H4 (cell line): ENCODE measurements around the gene MYL6B. TPM values are rescaled to one million over a fixed set of nuclear protein-coding genes. Genes with fewer than 3 reads are reported as not detected.

Experiments used
- total RNA-seq: library from RNA; depleted of rRNA; stranded (reverse); fragments of >200 nt; shearing (Covaris generic); gene quantifications from 2 replicates; pipeline ENCODE4 v1.2.3, GENCODE V29; 2014; rRNA removed

MYL6B gene
- total RNA-seq, 1 experiment from 2014 or later, result 88.0 TPM

Other genes with a start within 250 kb of the MYL6B start
- 36.1 and 47.4 TPM in 2 replicates for gene PYM1, start 224.7 kb upstream of the MYL6B start, total RNA-seq
- 5.5 and 11.1 TPM in 2 replicates for gene DGKA, start 221.4 kb upstream of the MYL6B start, total RNA-seq
- 0.43 and 0.87 TPM in 2 replicates for gene PMEL, start 186.5 kb upstream of the MYL6B start, total RNA-seq
- gene CDK2, start 185.8 kb upstream of the MYL6B start, total RNA-seq, result 66.3 and 67.3 TPM in 2 replicates
- gene RAB5B, start 178.5 kb upstream of the MYL6B start, total RNA-seq, result 46.9 and 47.7 TPM in 2 replicates
- 16.7 and 25.9 TPM in 2 replicates for gene SUOX, start 155.3 kb upstream of the MYL6B start, total RNA-seq
- 0.39 and 0.89 TPM in 2 replicates for gene IKZF4, start 131.5 kb upstream of the MYL6B start, total RNA-seq
- gene RPS26, start 110.7 kb upstream of the MYL6B start, total RNA-seq, result 1,414 and 1,870 TPM in 2 replicates
- 0.31 and 0.45 TPM in 2 replicates for gene ERBB3, start 72.4 kb upstream of the MYL6B start, total RNA-seq
- gene PA2G4, start 48.0 kb upstream of the MYL6B start, total RNA-seq, result 203 and 227 TPM in 2 replicates
- gene RPL41, start 36.0 kb upstream of the MYL6B start, total RNA-seq, result 3,847 and 4,326 TPM in 2 replicates
- gene ZC3H10, start 34.3 kb upstream of the MYL6B start, total RNA-seq, result 1.9 and 2.4 TPM in 2 replicates
- gene ESYT1, start 24.3 kb upstream of the MYL6B start, total RNA-seq, result 62.9 and 80.8 TPM in 2 replicates
- gene MYL6, start 5.8 kb downstream of the MYL6B start, total RNA-seq, result 2,426 and 2,616 TPM in 2 replicates
- gene SMARCC2, start 36.9 kb downstream of the MYL6B start, total RNA-seq, result 19.6 and 22.9 TPM in 2 replicates
- 55.1 and 62.8 TPM in 2 replicates for gene RNF41, start 69.3 kb downstream of the MYL6B start, total RNA-seq
- 65.8 and 87.5 TPM in 2 replicates for gene NABP2, start 71.8 kb downstream of the MYL6B start, total RNA-seq
- gene SLC39A5, start 77.5 kb downstream of the MYL6B start, total RNA-seq, result not detected in 2 replicates
- 13.4 and 15.4 TPM in 2 replicates for gene ANKRD52, start 105.8 kb downstream of the MYL6B start, total RNA-seq
- gene COQ10A, start 114.4 kb downstream of the MYL6B start, total RNA-seq, result 4.5 and 8.1 TPM in 2 replicates
- gene CS, start 147.7 kb downstream of the MYL6B start, total RNA-seq, result 122 and 155 TPM in 2 replicates
- 142 and 167 TPM in 2 replicates for gene CNPY2, start 163.4 kb downstream of the MYL6B start, total RNA-seq
- gene PAN2, start 181.4 kb downstream of the MYL6B start, total RNA-seq, result 11.8 and 16.4 TPM in 2 replicates
- 0.23 TPM in 1 of 2 replicates, not detected in the other for gene IL23A, start 186.3 kb downstream of the MYL6B start, total RNA-seq
- gene STAT2, start 207.5 kb downstream of the MYL6B start, total RNA-seq, result 125 and 159 TPM in 2 replicates
- not detected in 2 replicates for gene APOF, start 210.3 kb downstream of the MYL6B start, total RNA-seq